ENCODE measurements around the gene CSAD.

- no peak for TF ChIP-seq CTCF (conservative IDR thresholded peaks at IDR 0.05; ENCODE audit: low read length)
- TF ChIP-seq EZH2phosphoT487 (IDR thresholded peaks at IDR 0.05; ENCODE audit: borderline replicate concordance, low read depth, low read length): no peak
These were observed 8.9 kb downstream of the CSAD start for GRCh38 chr12:53171725-53172329.

Measured in OCI-LY7 (cell line).